GM10266 (cell line): ENCODE data around the gene SPACA6.

Experiments used
- DNase-seq: peaks from one replicate; pipeline ENCODE4 v3.0.0; 2012; ENCODE audit errors: extremely low spot score
- CTCF ChIP-seq: IDR thresholded peaks from 2 replicates; pipeline ENCODE4 v1.5.1; 2012; ENCODE audit warnings: mild to moderate bottlenecking, low read depth; ENCODE audit not compliant: control insufficient read depth, insufficient read depth; ENCODE audit errors: missing control alignments

The SPACA6 gene

GRCh38 chr19:51751655-51752054, 58.5 kb downstream of the SPACA6 start, which contains the start of gene FPR1:
Gene FPR1 (minus strand): TSS chr19:51751878. CDS start chr19:51746994, 4,884 bp downstream.
- no peak for DNase-seq

GRCh38 chr19:51754109-51754508, 61.0 kb downstream of the SPACA6 start:
- no peak for TF ChIP-seq CTCF
- no peak for DNase-seq

More at GRCh38 chr19:51751655-51752054, 58.5 kb downstream of the SPACA6 start, which contains the start of gene FPR1:
- no peak for TF ChIP-seq CTCF

GRCh38 chr19:51754770-51755169, 61.6 kb downstream of the SPACA6 start:
- no peak for DNase-seq
- no peak for TF ChIP-seq CTCF
